A549 (cell line): ENCODE results near the gene SOD3. TPM values are rescaled to one million over a fixed set of nuclear protein-coding genes. Genes with fewer than 3 reads are reported as not detected.

ENCODE experiments used
- ATAC-seq, 2 experiments: fragments of 200-7000 bp in 1 of 2; fragments of >200 bp in 1 of 2; cut with Nextera tagmentation in 1 of 2; cut with Tn5 transposase in 1 of 2; 3 replicates each; pipeline versions ENCODE4 v1.8.0 to v1.9.1; 2018 to 2020; ENCODE audit warnings: mild to moderate bottlenecking in 1 of 2, moderate library complexity in 1 of 2
- CTCF ChIA-PET: fragments of 300-600 bp; sonication (Branson Sonifier 250); formaldehyde crosslinking; extraction: SDS; loops from one replicate; lab custom pipeline; 2021; ENCODE audit warnings: antibody characterized with exemption, inconsistent platforms; lab: Yijun Ruan, JAX
- POLR2A ChIA-PET: fragments of 350-600 bp; formaldehyde crosslinking; extraction: SDS; loops from one replicate; lab custom pipeline; 2021; ENCODE audit warnings: antibody characterized with exemption, inconsistent platforms; lab: Yijun Ruan, JAX
- DNase-seq, 2 experiments: peaks; one replicate each; pipeline versions ENCODE4 v3.0.0 to v3.0.0-alpha.2; 2011 to 2016; ENCODE audit warnings: low read depth in 1 of 2, low spot score in 1 of 2
- FAIRE-seq: peaks from 2 replicates; lab custom pipeline; 2011; peaks lifted over from hg19 to GRCh38; lab: Jason Lieb, UNC
- H3K27ac ChIP-seq, 2 experiments: fragments of >200 bp; sonication (Bioruptor Twin); formaldehyde crosslinking; 3 replicates each; pipeline ENCODE4 v1.5.1; 2016 to 2017
- H3K4me1 ChIP-seq: fragments of >200 bp; sonication (Bioruptor Twin); formaldehyde crosslinking; 3 replicates; pipeline ENCODE4 v1.6.1; 2016
- H3K4me2 ChIP-seq: fragments of >200 bp; sonication (Bioruptor Twin); formaldehyde crosslinking; 3 replicates; pipeline ENCODE4 v1.6.1; 2016
- H3K4me3 ChIP-seq: fragments of >200 bp; sonication (Bioruptor Twin); formaldehyde crosslinking; 3 replicates; pipeline ENCODE4 v1.5.1; 2016
- H3K9me3 ChIP-seq: fragments of >200 bp; sonication (Bioruptor Twin); formaldehyde crosslinking; 3 replicates; pipeline ENCODE4 v1.6.1; 2016
- BHLHE40 ChIP-seq: IDR thresholded peaks from 2 replicates; pipeline ENCODE4 v1.6.1; 2012; ENCODE audit warnings: low read depth, low read length, inconsistent platforms
- CBX8 ChIP-seq: fragments of 200-600 bp; sonication (generic); IDR thresholded peaks from 2 replicates; pipeline ENCODE4 v1.6.1; 2016
- EHF ChIP-seq: fragments of 250-450 bp; sonication (Bioruptor Pico); IDR thresholded peaks from 2 replicates; pipeline ENCODE4 v1.5.0; 2020; ENCODE audit warnings: mild to moderate bottlenecking
- EP300 ChIP-seq, 2 experiments: fragments of >200 bp; sonication (Bioruptor Twin); formaldehyde crosslinking; IDR thresholded peaks; 2 replicates in 1 of 2; 3 replicates in 1 of 2; pipeline ENCODE4 v1.6.1; 2016 to 2017
- ESRRA ChIP-seq: fragments of 150-350 bp; IDR thresholded peaks from 2 replicates; pipeline ENCODE4 v1.6.1; 2014; ENCODE audit warnings: mild to moderate bottlenecking, low read length, borderline replicate concordance
- FOSB ChIP-seq: fragments of 250-450 bp; sonication (Bioruptor Pico); IDR thresholded peaks from 2 replicates; pipeline ENCODE4 v1.5.0; 2020; ENCODE audit warnings: mild to moderate bottlenecking, moderate library complexity
- FOXS1 ChIP-seq: fragments of 250-450 bp; sonication (Bioruptor Pico); IDR thresholded peaks from 2 replicates; pipeline ENCODE4 v1.5.0; 2020; ENCODE audit warnings: mild to moderate bottlenecking, moderate library complexity
- HDAC2 ChIP-seq: fragments of 200-600 bp; sonication (generic); IDR thresholded peaks from 2 replicates; pipeline ENCODE4 v1.6.1; 2016
- HEYL ChIP-seq: fragments of 250-450 bp; sonication (Bioruptor Pico); IDR thresholded peaks from 2 replicates; pipeline ENCODE4 v1.8.0; 2021; ENCODE audit warnings: mild to moderate bottlenecking, moderate library complexity
- HOXA7 ChIP-seq: fragments of 250-450 bp; sonication (Bioruptor Pico); IDR thresholded peaks from 2 replicates; pipeline ENCODE4 v1.5.0; 2020; ENCODE audit warnings: mild to moderate bottlenecking, moderate library complexity
- HOXB5 ChIP-seq: fragments of 250-450 bp; sonication (Bioruptor Pico); IDR thresholded peaks from 2 replicates; pipeline ENCODE4 v1.5.0; 2020; ENCODE audit warnings: mild to moderate bottlenecking, moderate library complexity
- JUN ChIP-seq, 2 experiments: fragments of >200 bp; sonication (Bioruptor Twin); formaldehyde crosslinking; IDR thresholded peaks; 2 replicates in 1 of 2; 3 replicates in 1 of 2; pipeline ENCODE4 v1.6.1; 2016 to 2017
- KDM5A ChIP-seq: fragments of 200-600 bp; sonication (generic); IDR thresholded peaks from 2 replicates; pipeline ENCODE4 v1.6.1; 2016; ENCODE audit warnings: antibody characterized with exemption, mild to moderate bottlenecking
- MYC ChIP-seq: IDR thresholded peaks from 2 replicates; pipeline ENCODE4 v1.6.1; 2012; ENCODE audit warnings: mild to moderate bottlenecking, inconsistent platforms, low read length, improper control_type of control experiment, borderline replicate concordance
- NFE2L2 ChIP-seq: fragments of 150-350 bp; conservative IDR thresholded peaks from 2 replicates; pipeline ENCODE4 v1.6.1; 2014; ENCODE audit warnings: low read length
- NPAS2 ChIP-seq: fragments of 250-450 bp; sonication (Bioruptor Pico); IDR thresholded peaks from 2 replicates; pipeline ENCODE4 v1.8.0; 2022; ENCODE audit warnings: mild to moderate bottlenecking, moderate library complexity, borderline replicate concordance
- NR3C1 ChIP-seq: fragments of >200 bp; sonication (Bioruptor Twin); formaldehyde crosslinking; IDR thresholded peaks from 3 replicates; pipeline ENCODE4 v1.6.1; 2017
- PHF8 ChIP-seq: fragments of 200-600 bp; sonication (generic); IDR thresholded peaks from 2 replicates; pipeline ENCODE4 v1.6.1; 2016; ENCODE audit warnings: low read depth, mild to moderate bottlenecking, antibody characterized with exemption, moderate library complexity, borderline replicate concordance
- POLR2AphosphoS2 ChIP-seq: conservative IDR thresholded peaks from 2 replicates; pipeline ENCODE4 v1.6.1; 2012; ENCODE audit warnings: low read length, improper control_type of control experiment, inconsistent platforms
- RARB ChIP-seq: fragments of 250-450 bp; sonication (Bioruptor Pico); IDR thresholded peaks from 2 replicates; pipeline ENCODE4 v1.8.0; 2021; ENCODE audit warnings: mild to moderate bottlenecking, moderate library complexity
- RCOR1 ChIP-seq: fragments of 150-350 bp; IDR thresholded peaks from 2 replicates; pipeline ENCODE4 v1.6.1; 2014; ENCODE audit warnings: antibody characterized with exemption, low read length, low read depth
- TFCP2L1 ChIP-seq: fragments of 250-450 bp; sonication (Bioruptor Pico); IDR thresholded peaks from 2 replicates; pipeline ENCODE4 v1.5.0; 2021; ENCODE audit warnings: mild to moderate bottlenecking
- WGBS: methylation state at CpG from one replicate; pipeline ENCODE4 v1.1.6; 2017; ENCODE audit errors: missing lambda C conversion rate; 5-methylcytosine and 5-hydroxymethylcytosine counted together
- polyA plus RNA-seq, 4 experiments: library from polyadenylated mRNA; depleted of rRNA in 3 of 4; stranded (reverse); fragments of >200 nt; fragmentation: RNase III in 1 of 4; extraction: RNeasy Plus Mini Kit Qiagen cat#74134 plus additional on column Dnase treatment in 1 of 4; gene quantifications; 2 replicates in 3 of 4; 3 replicates in 1 of 4; pipeline ENCODE4 v1.2.3, GENCODE V29; 2011 to 2017
- TF ChIP-seq, protein P1 (sequence below): fragments of 250-450 bp; sonication (Bioruptor Pico); IDR thresholded peaks from 2 replicates; pipeline ENCODE4 v1.5.0; 2021; ENCODE audit warnings: mild to moderate bottlenecking, moderate library complexity, borderline replicate concordance
- TF ChIP-seq, protein P2 (sequence below): fragments of 150-350 bp; IDR thresholded peaks from 2 replicates; pipeline ENCODE4 v1.6.1; 2014; ENCODE audit warnings: low read depth, mild to moderate bottlenecking, low read length
- TF ChIP-seq, protein P3 (sequence below): fragments of 450-650 bp; IDR thresholded peaks from 2 replicates; pipeline ENCODE4 v1.6.1; 2014; ENCODE audit warnings: antibody characterized with exemption
- TF ChIP-seq, protein P4 (sequence below): fragments of >200 bp; sonication (Bioruptor Twin); formaldehyde crosslinking; IDR thresholded peaks from 3 replicates; pipeline ENCODE4 v1.6.1; 2016
- TF ChIP-seq, protein P5 (sequence below): IDR thresholded peaks from 2 replicates; pipeline ENCODE4 v1.6.1; 2012

The SOD3 gene
- polyA plus RNA-seq, 2 of the 4 experiments (the other 2 are of a cell fraction): not detected

DNA sequence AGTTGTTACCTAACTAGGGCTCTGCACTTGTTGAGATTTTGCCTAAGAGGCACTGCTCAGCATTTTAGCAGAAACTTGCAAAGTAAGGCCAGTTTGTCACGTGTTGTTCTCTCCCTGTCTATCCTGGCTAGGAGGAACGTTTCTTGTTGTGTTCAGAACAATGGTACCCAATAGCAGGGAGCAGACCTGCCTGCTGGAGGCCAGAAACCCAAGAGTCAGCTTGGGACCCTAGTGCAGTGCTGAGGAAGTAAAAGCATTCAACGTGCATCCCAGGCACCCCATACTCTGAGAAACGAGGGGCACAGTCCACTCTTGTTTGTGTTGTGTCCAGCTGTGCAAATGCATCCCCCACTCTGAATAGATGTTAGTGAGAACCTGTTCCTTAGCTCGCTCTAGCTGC is 42.4 kb downstream of the SOD3 start:
- Histone ChIP-seq H3K4me2 (no peak overlapping the region), H3K4me3 (no peak overlapping the region), H3K27ac (no peak overlapping the region), H3K4me1 (no peaks in the 10 kb centered on the region), H3K9me3 (no peaks in the 10 kb centered on the region)
- FAIRE-seq (no peak), ATAC-seq (no peak), DNase-seq (no peak)
- CTCF ChIA-PET: no interaction called here
- TF ChIP-seq RCOR1 (no peak), HOXB5 (CRISPR knock-in tag) (no peak), ESRRA (no peak), CBX8 (no peak), PHF8 (no peak), FOSB (no peak), KDM5A (no peak), BHLHE40 (no peak), HDAC2 (no peak), POLR2AphosphoS2 (no peak), NPAS2 (CRISPR knock-in tag) (no peak), NR3C1 (no peak), MYC (no peak), TFCP2L1 (CRISPR knock-in tag) (no peak), HOXA7 (no peak)
- TF ChIP-seq, protein P1, sequence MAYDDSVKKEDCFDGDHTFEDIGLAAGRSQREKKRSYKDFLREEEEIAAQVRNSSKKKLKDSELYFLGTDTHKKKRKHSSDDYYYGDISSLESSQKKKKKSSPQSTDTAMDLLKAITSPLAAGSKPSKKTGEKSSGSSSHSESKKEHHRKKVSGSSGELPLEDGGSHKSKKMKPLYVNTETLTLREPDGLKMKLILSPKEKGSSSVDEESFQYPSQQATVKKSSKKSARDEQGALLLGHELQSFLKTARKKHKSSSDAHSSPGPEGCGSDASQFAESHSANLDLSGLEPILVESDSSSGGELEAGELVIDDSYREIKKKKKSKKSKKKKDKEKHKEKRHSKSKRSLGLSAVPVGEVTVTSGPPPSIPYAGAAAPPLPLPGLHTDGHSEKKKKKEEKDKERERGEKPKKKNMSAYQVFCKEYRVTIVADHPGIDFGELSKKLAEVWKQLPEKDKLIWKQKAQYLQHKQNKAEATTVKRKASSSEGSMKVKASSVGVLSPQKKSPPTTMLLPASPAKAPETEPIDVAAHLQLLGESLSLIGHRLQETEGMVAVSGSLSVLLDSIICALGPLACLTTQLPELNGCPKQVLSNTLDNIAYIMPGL (CRISPR knock-in tag): no peak
- TF ChIP-seq, protein P2, sequence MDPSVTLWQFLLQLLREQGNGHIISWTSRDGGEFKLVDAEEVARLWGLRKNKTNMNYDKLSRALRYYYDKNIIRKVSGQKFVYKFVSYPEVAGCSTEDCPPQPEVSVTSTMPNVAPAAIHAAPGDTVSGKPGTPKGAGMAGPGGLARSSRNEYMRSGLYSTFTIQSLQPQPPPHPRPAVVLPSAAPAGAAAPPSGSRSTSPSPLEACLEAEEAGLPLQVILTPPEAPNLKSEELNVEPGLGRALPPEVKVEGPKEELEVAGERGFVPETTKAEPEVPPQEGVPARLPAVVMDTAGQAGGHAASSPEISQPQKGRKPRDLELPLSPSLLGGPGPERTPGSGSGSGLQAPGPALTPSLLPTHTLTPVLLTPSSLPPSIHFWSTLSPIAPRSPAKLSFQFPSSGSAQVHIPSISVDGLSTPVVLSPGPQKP: no peak
- TF ChIP-seq, protein P3, sequence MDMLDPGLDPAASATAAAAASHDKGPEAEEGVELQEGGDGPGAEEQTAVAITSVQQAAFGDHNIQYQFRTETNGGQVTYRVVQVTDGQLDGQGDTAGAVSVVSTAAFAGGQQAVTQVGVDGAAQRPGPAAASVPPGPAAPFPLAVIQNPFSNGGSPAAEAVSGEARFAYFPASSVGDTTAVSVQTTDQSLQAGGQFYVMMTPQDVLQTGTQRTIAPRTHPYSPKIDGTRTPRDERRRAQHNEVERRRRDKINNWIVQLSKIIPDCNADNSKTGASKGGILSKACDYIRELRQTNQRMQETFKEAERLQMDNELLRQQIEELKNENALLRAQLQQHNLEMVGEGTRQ: no peak
- TF ChIP-seq, protein P4, sequence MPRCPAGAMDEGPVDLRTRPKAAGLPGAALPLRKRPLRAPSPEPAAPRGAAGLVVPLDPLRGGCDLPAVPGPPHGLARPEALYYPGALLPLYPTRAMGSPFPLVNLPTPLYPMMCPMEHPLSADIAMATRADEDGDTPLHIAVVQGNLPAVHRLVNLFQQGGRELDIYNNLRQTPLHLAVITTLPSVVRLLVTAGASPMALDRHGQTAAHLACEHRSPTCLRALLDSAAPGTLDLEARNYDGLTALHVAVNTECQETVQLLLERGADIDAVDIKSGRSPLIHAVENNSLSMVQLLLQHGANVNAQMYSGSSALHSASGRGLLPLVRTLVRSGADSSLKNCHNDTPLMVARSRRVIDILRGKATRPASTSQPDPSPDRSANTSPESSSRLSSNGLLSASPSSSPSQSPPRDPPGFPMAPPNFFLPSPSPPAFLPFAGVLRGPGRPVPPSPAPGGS: no peak
- TF ChIP-seq, protein P5, sequence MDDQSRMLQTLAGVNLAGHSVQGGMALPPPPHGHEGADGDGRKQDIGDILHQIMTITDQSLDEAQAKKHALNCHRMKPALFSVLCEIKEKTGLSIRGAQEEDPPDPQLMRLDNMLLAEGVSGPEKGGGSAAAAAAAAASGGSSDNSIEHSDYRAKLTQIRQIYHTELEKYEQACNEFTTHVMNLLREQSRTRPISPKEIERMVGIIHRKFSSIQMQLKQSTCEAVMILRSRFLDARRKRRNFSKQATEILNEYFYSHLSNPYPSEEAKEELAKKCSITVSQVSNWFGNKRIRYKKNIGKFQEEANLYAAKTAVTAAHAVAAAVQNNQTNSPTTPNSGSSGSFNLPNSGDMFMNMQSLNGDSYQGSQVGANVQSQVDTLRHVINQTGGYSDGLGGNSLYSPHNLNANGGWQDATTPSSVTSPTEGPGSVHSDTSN: no peak
- POLR2A ChIA-PET: no interaction called here
- WGBS: 47% methylated on average over 5 of the region's 5 CpGs

DNA sequence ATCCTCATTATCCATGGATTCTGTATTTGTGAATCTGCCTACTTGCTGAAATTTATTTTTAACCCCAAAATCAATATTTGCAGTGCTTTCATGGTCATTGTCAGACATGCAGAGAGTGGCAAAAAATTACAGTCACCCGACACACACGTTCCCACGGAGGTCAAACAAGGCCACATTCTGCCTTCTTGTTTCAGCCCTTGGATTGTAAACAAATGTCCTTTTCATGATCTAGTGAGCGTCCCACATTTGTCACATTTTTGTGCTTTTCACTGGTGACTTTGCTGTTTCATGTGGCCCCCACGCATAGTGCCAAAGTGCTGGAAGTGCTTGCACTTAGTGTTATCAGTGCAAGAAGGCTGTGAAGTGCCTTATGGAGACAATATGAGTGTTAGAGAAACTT is 45.0 kb downstream of the SOD3 start:
- FAIRE-seq (no peak), ATAC-seq (no peak)
- CTCF ChIA-PET: no interaction called here

More for the DNA sequence above, 45.0 kb downstream of the SOD3 start:
- no peak overlapping the region for H3K4me3 ChIP-seq
- H3K4me2 ChIP-seq: no peak overlapping the region
- H3K27ac ChIP-seq: no peak overlapping the region
- WGBS: 88% methylated on average over 5 of the region's 5 CpGs
- H3K4me1 ChIP-seq: no peaks in the 10 kb centered on the region
- POLR2A ChIA-PET: no interaction called here
- H3K9me3 ChIP-seq: no peaks in the 10 kb centered on the region
- DNase-seq: no peak
- TF ChIP-seq NFE2L2 (no peak), PHF8 (no peak), EHF (no peak), HEYL (CRISPR knock-in tag) (no peak), FOXS1 (CRISPR knock-in tag) (no peak), RARB (CRISPR knock-in tag) (no peak), JUN (IDR thresholded peaks at IDR 0.05) (no peak), EP300 (IDR thresholded peaks at IDR 0.05) (no peak)
